ENCODE data around the gene HIVEP1.

The HIVEP1 gene

DNA sequence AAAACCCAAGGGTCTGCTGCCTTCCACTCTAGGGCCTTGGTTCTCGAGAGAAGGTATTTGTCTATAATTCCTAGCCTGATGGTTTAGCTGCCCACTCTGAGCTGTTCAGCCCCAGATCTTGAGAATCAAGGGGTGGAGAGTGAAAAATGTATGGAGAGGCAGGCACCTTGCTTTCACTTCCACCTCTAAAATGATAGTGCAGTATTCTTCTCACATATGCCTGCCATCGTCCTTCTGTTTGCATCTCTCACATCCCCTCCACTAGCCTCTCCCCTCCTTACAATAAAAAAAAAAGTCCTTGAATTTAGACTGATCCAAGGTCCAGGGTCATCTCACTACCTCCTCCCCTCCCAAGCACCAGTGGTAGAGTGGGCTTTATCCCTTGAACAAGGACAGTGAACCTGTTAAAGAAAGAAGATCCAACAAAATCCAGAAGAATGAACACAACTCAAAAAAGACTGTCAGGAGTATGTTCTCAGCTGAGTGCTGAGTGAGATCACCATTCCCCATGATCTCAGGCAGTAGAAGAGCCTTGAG lies 104.2 kb downstream of the HIVEP1 start:
- no peak for DNase-seq
- Histone ChIP-seq H3K4me1 (peaks cover 5% of the 10 kb centered on the region), H3K27me3 (no peaks in the 10 kb centered on the region), H3K4me3 (ENCODE audit: low read depth, low read length) (no peak overlapping the region), H3K36me3 (peaks cover 3% of the 10 kb centered on the region), H3K9me3 (no peaks in the 10 kb centered on the region)
- TF ChIP-seq, protein P1, sequence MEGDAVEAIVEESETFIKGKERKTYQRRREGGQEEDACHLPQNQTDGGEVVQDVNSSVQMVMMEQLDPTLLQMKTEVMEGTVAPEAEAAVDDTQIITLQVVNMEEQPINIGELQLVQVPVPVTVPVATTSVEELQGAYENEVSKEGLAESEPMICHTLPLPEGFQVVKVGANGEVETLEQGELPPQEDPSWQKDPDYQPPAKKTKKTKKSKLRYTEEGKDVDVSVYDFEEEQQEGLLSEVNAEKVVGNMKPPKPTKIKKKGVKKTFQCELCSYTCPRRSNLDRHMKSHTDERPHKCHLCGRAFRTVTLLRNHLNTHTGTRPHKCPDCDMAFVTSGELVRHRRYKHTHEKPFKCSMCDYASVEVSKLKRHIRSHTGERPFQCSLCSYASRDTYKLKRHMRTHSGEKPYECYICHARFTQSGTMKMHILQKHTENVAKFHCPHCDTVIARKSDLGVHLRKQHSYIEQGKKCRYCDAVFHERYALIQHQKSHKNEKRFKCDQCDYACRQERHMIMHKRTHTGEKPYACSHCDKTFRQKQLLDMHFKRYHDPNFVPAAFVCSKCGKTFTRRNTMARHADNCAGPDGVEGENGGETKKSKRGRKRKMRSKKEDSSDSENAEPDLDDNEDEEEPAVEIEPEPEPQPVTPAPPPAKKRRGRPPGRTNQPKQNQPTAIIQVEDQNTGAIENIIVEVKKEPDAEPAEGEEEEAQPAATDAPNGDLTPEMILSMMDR (IDR thresholded peaks at IDR 0.05; ENCODE audit: low read depth, low read length), result no peak

DNA sequence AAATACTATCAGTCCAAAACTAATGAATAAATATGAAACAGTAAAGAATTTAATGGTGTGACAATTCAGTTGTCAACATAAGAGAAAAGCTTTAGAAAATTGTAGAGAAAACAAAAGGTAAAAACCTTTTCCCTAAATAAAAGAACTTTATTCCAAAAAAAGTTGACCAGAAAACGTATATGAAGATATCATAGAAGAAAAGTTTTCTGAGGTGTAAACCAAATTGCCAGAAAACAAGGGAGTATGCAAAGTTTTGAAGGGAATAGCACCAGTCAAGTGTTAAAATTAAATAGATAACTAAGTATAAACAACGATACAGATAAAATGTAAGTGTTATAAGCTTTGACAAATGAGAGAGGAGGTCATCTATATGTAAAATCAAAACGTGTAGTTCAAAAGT lies 104.9 kb downstream of the HIVEP1 start:
- DNase-seq, result no peak
- Histone ChIP-seq H3K27me3 (no peaks in the 10 kb centered on the region), H3K9me3 (no peaks in the 10 kb centered on the region), H3K36me3 (peaks cover 3% of the 10 kb centered on the region), H3K4me1 (no peaks in the 10 kb centered on the region; the same call in 1 of the 2 replicates), H3K4me3 (ENCODE audit: low read depth, low read length) (no peak overlapping the region)
- TF ChIP-seq, protein P1 (IDR thresholded peaks at IDR 0.05; ENCODE audit: low read depth, low read length), result no peak

DNA sequence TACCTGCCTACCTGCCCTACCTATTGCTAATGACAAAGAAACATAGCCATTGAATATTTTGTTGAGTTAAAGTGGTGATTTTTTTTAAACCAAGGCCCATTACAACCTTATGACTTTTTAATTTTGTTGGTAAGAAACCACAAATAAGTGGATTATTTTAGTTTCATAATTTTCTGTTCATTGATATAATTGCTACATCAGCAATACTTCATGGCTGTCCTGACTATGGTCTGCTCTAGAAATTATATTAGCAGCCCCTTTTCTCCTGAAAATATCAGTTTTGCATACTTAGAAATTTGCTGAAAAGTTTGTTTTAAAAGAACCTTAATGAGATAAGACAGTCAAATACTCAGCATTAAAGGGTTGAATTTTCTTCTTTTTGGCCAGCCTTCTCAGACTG lies 106.5 kb downstream of the HIVEP1 start:
- no peak for DNase-seq
- Histone ChIP-seq H3K9me3 (no peaks in the 10 kb centered on the region), H3K27me3 (no peaks in the 10 kb centered on the region), H3K4me3 (ENCODE audit: low read depth, low read length) (no peak overlapping the region), H3K36me3 (peaks cover 3% of the 10 kb centered on the region), H3K4me1 (no peaks in the 10 kb centered on the region)
- TF ChIP-seq, protein P1 (IDR thresholded peaks at IDR 0.05; ENCODE audit: low read depth, low read length), result no peak

DNA sequence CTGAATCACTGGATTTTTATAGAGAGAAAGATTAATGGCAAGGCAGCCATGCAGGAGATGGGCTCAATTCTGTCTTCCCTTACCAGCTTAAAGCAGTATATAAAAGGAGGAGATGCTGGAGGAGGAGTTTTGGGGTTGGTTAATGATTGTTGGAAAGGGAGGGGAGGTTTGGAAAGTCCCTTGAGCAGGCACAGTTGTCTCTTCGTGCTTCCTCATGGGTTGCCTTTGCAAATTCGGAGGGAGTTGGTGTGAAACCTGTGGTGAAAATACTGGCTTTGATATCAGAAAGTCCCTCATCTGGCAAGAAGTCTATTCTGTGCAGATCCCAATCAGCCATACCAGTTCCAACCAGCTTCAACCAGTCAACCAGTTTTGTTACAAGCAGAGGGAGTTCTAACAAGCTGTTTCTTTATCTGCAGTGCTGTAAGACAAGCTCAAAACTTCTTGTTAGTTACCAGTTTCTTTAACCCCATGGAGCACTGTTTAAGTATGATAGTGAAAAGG lies 107.0 kb downstream of the HIVEP1 start:
- no peak for DNase-seq

DNA sequence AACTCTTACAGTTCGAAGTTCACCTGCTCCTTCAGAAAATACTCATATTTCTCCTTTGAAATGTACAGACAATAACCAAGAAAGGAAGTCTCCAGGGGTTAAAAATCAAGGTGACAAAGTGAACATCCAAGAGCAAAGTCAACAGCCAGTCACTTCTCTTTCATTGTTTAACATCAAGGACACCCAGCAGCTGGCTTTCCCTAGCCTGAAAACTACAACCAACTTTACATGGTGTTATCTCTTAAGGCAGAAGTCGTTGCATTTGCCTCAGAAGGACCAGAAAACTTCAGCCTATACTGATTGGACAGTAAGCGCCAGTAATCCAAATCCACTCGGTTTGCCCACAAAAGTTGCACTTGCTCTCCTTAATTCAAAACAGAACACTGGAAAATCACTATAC lies 113.3 kb downstream of the HIVEP1 start:
- Histone ChIP-seq H3K9me3 (no peaks in the 10 kb centered on the region), H3K27me3 (no peaks in the 10 kb centered on the region), H3K36me3 (no peaks in the 10 kb centered on the region; the same call in 1 of the 2 replicates), H3K4me3 (ENCODE audit: low read depth, low read length) (no peak overlapping the region), H3K4me1 (no peaks in the 10 kb centered on the region)
- TF ChIP-seq, protein P1 (IDR thresholded peaks at IDR 0.05; ENCODE audit: low read depth, low read length), result no peak
- DNase-seq, result no peak

More for the DNA sequence above, 107.0 kb downstream of the HIVEP1 start:
- Histone ChIP-seq H3K36me3 (peaks cover 3% of the 10 kb centered on the region), H3K4me3 (ENCODE audit: low read depth, low read length) (no peak overlapping the region), H3K27me3 (no peaks in the 10 kb centered on the region), H3K4me1 (no peaks in the 10 kb centered on the region), H3K9me3 (no peaks in the 10 kb centered on the region)
- TF ChIP-seq, protein P1 (IDR thresholded peaks at IDR 0.05; ENCODE audit: low read depth, low read length), result no peak

DNA sequence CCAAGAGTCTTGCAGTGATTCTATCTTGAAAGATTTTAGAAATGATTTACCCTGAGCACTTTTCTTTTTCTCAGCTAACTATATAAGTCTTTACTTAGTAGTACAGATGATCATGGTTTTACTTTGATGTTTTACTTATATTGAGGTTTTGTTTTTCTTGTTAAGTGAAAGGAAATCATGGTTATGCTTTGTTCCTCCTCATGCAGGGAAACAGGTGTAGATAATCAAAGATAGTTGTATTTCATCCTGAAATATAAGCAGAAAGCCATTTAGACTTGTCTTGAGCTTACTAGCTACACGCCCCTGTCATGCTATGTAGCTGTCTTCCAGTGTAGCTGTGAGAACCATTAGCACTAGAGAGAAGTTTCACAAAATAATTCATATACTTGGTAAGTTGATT lies 113.9 kb downstream of the HIVEP1 start:
- H3K36me3 ChIP-seq, result no peaks in the 10 kb centered on the region
- TF ChIP-seq, protein P1 (IDR thresholded peaks at IDR 0.05; ENCODE audit: low read depth, low read length), result no peak
- H3K9me3 ChIP-seq, result no peaks in the 10 kb centered on the region
- H3K4me3 ChIP-seq (ENCODE audit: low read depth, low read length), result no peak overlapping the region
- no peak for DNase-seq
- no peaks in the 10 kb centered on the region for H3K4me1 ChIP-seq
- no peaks in the 10 kb centered on the region for H3K27me3 ChIP-seq

Measured in BE2C (cell line).